Activated T-cell treated with anti-CD3 and anti-CD28 coated beads for 4 hours (primary cell): ENCODE data around the gene FHOD3.

ENCODE experiments used
- DNase-seq: peaks from one replicate; pipeline ENCODE4 v3.0.0-alpha.2; 2020

The FHOD3 gene

DNA sequence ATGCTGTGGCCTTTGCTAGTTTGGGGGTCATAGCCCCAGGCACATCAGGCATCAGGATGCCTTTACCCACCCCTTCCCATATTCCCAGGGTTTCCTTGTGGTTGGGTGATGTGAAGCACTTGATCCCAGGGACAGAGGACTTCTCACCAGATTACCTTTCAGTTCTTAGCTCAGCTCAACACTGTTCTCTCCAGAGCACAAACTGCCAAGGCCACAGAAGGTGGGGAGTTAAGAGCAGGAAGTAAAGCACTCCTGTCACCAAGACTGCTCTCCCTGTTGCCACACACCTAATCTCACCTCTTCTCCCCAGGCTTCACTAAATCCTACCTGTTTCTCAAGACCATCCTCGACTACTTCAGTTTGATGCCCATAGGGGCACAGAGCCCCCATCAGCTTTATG, 25.9 kb downstream of the FHOD3 start:
- no peak for DNase-seq

DNA sequence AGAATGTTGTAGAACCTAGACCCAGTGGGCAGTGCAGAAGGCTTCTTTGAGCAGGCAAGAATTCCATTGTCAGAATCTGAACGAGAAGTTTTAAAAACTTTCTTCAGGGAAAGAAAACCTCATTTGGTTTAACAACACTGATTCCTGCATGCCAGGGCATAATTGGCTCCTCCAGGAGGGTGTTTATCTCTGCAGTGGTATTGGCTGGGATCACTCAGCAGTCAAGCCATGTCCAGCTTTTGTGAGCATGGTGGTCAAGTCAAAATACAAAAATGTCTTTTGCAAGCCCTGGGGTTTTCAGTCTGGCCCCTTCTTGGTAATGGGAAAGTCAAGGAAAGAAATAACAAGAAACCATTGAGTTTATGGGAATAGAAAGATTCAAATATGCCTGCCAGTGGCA, 28.3 kb downstream of the FHOD3 start:
- DNase-seq = no peak

DNA sequence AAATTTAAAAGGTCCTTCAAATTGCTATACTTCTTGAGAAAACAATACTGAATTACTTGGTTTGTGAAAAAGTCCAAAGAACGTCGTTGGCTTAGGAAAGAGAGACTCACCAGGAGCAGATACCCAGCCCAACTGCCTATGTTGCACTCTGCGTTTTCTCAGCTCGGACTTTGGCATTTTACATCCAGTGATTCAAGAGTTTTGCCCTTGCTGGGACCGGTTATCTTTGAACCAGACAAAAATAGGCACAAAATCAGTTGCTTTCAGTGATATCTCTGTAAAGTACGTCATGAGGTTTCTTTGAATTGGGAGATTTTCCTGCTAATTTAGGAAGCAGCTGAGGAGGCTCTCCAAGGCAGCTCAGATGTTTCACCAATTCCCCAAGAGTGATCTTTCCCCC, 29.3 kb downstream of the FHOD3 start:
- no peak for DNase-seq

DNA sequence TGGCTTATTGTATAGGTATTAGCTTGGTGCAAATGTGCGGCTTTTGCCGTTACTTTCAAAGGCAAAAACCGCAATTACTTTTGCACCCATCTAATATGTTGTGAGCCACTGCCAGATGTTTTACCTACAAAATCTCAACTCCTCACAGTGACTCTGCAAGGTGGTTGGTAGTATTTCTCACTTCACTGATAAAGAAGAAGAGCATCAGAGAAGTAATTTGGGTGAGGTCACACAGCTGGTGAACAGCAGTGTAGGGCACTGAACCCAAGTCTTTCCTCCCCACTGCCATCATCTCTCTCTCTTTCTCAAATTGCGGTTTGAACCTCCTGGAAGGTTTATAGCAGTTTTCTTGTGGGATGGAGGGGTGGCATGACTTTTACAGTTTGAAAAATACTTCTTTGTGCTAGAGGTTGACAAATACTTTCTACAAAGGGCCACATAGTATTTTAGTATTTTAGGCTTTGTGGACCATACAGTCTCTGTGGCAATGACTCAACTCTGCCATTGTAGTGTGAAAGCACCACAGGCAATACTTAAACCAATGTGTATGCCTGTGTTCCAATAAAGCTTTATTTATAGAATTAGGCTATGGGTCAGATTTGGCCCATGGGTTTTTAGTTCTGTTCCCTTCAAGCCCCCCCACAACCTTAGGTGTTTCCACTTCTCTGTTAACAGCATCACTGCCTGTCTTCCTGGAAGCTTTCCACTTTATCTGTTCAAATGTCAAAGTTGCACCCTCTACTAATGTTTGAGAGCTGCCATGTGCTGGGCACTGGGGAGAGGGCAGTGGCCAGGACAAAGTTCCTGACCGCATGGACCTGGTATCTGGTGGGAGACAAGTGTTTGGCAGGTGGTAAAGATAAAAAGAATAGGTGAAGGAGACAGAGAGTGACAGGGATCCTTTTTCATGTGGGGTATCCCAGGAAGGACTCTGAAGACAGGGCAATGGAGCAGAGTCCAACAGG, 30.1 kb downstream of the FHOD3 start:
- DNase-seq = no peak

DNA sequence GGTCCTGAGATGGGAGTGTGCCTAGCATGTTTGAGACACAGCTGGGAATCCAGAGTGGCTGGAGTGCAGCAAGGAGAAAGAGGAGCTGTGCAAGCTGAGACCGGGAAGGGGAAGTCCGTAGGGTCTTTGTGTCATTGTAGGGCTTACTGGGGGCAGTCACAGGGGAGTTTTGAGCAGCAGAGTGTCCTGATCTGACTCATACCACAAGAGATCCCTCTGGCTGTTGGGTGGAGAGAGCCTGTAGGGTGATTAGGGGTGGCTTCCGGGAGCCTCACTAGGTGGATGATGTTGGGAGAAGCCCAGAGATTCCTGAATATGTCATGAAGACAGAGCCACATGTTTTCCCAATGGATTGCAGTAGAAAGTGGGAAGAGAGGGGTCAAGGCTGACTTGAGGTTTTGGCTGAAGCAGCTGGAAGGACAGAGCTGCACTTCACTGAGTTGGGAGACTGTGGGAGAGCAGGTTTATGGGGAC, 30.9 kb downstream of the FHOD3 start:
- no peak for DNase-seq

DNA sequence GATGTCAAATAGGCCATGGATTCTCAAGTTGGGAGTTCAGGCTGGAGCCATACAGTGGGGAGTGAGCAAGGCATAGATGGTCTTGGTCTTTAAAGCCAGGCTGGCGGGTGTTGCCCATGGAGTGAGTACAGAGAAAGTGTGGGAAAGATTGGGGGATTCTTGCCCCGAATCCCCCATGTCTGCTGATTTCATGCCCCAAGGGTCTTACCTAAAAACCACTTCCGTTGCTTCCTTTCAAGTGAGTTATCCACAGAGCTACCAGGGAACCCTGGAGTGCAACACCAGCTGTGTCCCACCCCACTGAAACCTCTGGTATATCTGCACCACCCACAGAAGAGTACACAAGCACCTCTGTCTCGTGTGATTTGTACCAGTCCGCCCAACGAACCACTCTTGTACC, 31.4 kb downstream of the FHOD3 start:
- no peak for DNase-seq

DNA sequence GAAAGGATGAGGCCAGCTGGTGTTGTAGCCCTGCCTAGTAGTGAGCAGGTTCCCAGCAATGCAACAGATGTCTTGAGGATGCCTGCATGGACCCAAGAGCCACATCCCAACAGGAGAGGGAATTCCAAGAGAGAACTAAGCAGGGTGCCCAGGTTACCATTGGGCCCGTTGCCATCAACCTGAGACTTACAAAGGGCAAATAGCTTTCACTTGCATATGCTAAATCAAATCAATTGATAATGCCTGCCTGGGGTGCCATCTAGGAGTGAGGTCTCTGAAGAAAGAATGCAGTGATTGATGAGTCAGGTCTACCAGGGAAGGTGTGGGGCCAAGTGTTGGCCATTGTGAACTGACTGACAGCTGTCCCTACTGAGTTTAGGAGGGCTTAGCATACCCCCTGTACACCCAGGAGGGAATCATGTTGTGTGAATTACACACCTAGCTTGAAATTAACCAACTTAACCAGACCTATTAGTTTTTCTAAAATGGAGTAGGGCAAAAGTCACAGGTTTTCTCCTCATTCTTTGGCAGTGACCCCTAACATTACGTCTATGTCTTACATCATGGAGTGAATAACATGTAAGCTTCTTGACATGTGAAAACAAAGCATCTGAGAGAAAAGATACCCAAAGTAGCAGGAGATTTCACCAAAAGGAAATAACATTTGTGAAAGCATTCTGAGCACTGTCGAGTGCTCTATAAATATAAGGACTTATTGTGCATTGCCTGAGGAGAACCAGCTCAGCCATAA, 32.3 kb downstream of the FHOD3 start:
- DNase-seq = no peak

DNA sequence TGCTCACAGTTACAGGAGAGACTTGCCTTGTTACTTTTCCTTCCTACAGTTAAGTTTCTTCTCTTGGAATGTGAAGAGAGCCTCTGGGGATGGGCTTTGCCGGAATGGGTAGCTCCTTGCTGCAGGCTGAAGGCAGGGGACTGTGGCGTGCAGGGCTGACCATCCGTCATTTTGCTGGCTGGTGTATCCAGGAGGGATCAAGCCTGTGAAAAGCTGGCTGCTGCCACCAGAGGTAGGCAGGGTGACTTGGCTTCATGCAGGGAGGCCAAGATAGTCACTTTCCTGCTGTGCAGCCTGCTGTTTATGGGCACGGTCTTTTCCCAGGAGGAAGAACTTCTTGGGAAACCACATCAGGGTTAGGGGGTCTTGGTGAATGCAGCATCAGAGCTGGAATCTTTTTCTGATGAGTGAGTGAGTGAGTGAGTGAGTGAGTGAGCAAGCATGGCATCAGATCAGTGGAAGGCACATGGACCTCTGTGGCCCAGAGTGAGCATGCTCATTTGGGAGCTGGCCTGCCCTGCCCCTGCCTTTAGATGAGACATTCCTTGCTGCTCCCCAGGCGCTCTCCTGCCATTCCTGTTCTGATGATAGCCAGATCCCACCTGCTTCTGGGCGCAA, 33.0 kb downstream of the FHOD3 start:
- no peak for DNase-seq

DNA sequence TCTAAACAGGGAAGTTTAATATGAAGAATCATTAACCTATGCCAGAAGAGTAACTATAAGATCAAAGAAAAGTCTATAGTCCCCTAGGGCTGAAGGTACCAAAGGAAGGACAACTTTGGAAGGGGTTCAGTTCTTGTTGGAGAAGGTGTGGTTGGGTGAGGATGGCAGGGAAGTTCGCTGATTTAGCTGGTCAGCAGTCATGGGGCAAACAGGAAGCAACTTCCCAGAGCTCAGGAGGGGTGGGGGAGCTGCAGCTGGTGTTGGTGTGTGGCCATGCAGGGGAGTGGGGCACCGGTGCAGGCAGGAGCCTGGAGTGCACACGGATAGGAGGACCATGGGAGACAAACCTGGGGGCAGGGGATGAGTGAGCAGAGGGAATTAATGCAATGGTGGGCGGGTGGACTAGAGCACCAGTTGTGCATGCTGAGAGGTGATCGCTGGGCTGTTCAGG, 34.0 kb downstream of the FHOD3 start:
- no peak for DNase-seq

DNA sequence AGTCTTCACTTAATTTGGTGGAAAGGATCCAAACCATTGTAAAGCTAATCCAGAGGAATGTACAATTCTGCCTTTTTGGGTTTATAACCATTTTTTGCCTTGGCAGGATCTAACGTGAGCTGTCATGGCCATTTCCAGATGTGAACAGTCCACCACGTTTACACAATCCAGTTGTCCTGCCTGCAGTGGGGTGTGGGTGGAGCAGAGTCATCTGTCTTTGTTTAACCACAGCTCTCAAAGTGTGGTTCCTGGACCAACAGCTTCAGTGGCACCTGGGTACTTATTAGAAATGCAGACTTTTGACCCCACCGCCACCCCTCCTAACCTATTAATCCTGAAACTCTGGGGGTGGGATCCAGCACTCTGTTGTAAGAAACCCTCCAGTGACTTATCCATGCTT, 35.9 kb downstream of the FHOD3 start:
- no peak for DNase-seq

DNA sequence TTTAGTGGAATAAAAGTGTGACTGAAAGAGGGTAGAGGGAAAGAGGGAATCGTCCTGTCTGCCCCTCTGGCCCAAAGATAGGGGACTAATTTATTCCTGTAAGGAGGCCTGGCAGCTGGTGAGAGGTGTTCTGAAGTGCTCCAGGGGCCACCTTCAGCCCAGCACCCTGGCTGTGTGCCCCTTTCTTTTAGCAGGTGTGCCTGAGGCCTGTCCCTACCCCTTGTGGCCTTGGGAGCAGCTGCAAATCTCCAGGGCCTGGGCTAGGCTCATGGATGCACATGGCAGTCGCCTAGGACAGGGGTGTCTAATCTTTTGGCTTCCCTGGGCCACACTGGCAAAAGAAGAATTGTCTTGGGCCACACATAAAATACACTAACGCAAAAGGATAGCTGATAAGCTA, 37.3 kb downstream of the FHOD3 start:
- no peak for DNase-seq

DNA sequence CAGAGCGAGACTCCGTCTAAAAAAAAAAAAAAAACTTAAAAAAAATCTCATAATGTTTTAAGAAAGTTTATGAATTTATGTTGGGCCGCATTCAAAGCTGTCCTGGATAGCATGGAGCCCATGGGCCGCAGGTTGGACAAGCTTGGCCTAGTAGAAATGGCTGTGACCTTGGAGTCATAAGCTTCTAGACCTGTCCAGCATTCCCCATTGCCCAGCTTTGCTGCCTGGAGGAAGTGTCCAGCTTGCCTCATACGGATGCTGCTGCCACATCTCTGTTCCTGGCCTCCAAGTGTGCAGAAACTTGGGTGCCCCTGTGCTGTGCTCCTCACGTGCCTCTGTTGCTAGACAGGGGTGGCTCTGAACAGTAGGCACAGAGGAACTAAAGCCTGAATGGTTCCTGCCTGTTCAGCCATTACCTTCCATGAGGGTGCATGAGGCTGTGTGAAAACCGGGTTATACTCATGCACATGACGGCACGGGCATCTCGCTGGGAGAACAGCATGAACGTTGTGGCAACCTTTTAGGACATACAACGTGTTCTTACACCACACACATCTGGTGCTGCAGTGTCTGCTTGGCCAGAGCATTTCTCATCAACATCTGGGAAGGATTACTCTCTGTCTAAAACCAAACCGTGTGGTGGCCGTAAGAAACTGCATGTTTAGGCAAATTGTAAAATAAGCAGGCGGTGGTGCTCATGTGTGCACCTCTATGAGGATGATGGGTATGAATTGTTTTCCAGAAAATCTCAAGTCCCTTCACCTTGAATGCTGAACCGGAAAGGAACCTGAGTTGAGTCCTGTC, 38.2 kb downstream of the FHOD3 start:
- DNase-seq = no peak

DNA sequence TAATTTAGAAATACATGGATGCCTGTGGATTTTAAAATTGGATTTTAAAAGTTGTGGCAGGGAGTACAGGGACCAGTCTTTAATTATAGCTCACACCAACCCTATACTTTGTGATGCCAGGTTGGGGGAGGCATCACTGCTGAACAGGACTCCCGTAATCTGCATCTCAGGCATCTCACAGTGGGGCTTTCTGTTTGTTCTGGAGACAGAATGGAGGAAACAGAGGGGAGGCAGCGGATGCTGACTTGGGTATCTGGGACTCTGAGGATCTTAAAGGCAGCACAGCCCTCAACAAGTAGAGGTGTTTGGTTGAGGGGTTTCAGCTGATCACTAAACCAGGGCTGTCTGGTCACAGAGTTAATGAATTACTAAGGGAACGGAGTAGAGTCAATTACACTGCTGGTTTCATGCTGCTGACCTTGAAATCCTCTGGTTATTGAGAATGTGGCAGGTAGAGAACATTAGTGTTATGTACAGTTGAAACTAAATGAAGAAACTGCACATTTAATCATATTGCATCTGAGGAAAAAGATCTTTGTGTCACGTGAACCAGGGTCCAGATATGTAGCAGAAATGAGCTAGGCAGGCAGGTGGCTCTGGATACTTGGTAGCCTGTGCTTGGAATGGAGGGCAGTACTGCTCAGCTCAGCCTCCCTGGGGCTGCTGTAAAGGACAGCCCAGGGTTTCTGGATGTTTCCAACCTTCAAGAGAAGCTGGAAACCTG, 40.3 kb downstream of the FHOD3 start:
- DNase-seq = no peak

DNA sequence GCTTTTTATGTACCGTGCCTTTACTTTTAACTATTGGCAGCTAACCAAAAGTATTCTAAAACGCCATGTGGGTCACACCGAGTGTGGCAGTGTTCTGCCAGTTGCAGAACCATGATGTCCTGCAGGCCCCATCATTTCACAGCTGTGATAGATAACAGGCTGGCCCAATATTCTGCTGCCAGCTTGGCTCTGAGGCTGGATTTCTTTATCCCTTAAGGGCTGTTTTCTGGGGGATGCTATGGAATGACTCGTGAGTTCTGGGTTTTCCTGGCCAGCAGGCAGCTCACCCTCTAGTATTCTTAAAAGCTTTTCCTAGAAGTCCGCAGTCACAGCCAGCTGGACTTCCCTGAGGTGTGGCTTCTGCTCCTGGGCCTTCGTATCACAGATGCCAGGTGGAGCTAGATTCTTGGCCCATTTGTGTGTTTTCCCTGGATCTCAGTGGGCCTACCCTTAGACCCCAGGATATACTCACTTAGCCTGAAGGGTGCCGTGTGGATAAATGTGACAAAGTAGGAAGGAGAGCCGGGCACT, 41.0 kb downstream of the FHOD3 start:
- no peak for DNase-seq

DNA sequence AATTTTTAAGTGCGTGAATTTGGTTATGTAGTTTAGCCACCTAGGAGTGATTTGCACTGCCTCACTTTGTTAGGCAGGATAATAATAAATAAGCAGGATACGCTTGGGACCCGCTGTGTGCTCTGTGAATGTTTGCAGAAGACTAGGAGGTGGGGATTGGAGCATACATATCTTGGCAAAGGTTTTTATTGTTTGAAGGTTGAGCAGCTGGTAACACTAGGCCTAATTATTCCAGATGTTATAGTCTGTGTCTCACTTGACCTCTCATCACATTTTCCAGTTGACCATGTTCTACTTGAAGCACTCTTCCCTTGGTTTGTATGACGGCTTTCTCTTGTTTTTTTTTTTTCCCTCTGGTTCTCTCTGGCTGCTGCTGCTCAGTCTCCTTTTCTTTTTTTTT, 42.7 kb downstream of the FHOD3 start:
- DNase-seq = no peak

DNA sequence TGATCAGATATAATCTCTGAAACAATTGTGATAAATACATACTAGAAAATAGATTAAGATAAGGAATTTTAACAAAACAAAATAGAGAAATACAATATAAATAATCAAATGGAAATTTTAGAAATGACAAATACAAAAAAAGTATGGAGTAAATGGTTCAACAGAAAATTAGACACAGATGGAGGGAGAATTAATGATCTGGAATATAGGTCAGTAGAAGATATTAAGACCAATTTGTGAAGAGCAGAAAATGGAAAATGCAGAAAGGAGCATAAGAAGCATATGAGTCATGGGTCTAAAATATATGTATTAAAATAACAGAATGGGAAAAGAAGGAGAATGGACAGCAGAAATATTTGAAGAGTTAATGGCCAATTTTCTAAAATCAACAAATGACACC, 44.4 kb downstream of the FHOD3 start:
- no peak for DNase-seq

DNA sequence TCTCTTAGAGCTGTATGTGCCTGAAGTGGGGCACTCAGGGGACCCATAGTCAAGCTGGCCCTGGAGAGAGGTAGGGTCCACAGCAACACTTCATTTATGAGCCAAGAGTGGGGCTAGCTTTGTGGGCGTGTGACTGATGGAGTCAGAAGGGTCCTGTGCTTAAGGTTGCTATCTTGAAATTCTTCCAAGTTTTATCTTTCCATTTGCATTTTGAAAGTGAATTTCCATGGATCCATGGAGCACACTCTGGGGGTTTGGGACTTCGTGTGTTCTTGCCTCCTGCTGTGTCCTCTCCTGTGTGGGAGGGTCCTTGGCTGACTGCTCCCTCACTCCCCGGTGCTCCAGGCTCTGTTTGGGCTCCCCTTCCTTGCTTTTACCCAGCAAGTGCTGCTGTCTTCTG, 50.8 kb downstream of the FHOD3 start:
- DNase-seq = no peak

DNA sequence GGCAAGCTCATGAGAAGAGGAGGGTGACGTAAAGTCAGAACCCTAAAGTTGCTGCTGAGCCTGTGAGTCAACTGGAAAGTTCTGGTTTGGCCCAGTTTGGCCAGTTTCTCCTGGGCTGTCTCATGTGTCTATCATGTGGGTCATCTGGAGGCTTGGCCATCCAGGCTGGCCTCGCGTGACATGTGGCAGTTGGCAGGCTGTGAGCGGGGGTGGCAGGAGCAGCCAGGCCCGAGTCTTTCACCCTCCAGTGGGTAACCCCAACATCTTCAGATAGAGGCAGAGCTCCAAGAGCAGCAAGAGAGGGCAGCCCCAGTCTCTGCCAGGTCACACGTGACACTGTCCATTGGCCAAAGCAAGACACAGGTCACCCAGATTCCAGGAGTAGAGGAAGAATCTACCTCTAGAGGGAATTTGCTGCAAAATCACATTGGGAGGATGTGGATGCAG, 51.5 kb downstream of the FHOD3 start:
- DNase-seq = no peak

DNA sequence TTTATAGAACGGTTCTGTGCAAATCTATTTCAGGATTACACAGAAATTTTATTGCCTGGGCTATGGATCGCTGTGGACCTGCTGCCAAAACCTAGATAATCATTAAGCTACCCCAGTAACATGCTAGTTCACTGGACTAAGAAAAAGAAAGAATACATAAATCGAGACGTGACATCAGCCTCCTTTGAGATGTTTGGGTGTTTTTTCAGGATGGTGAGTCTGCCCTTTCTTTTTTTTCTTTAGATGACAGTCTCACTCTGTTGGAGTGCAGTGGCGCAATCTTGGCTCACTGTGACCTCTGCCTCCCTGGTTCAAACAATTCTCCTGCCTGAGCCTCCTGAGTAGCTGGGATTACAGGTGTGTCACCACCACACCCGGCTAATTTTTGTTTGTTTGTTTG, 52.0 kb downstream of the FHOD3 start:
- DNase-seq = no peak

DNA sequence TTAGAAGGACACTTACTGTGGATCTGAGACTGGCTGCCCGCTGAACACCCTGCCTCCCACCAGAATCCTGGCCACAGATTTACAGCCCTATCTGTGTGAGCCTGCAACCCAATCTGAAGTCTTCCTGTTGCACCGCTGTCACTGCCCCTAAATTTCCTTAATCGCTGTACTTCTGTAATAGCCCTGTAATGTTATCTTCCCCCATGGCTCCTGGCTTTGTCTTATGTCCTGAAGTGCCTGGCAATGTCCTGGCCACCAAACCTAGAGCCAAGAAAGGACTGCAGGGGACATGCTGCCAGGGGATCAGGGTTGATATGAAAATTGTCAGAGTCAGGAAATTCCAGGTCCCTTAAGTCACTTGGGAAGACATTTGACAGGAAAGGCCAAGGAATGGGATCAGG, 52.7 kb downstream of the FHOD3 start:
- no peak for DNase-seq

DNA sequence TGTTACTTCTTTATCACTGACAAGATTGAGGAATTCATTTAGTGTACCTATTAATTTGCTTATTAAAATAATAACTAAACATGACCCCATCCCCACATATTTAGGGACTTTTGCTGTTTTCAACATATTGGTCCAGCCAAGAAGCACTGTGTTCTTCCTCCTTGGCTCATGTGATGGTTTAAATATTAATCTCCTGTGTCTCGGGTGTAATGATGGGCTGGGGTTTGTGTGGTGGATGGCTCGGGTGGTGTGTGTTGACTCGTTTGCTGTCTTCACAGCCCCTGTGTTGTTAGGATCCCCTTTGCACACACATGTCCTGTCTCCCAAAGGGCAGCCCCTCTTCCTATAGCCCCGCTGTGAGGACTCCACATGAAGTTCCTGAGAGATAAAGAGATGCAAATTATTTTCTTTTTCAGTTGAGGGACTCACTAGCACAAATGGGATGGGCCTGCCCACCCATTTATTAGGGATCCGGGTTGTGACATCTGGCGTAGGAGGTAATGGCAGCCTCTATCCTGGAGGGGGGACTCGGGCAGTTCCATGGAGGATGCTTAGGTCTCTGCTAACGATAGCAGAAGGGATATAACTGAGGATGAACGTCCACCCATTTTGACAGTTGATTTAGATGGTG, 53.4 kb downstream of the FHOD3 start:
- no peak for DNase-seq
